ENCODE results near the gene ZBTB18.

ZBTB18 gene

GRCh38 chr1:244063498-244063897 is 12.4 kb downstream of the ZBTB18 start:
- DNase-seq = no peak

- DNase-seq = no peak
These were observed 13.5 kb downstream of the ZBTB18 start for GRCh38 chr1:244064621-244065020.

- DNase-seq = no peak
These were observed 14.1 kb downstream of the ZBTB18 start for GRCh38 chr1:244065063-244065793.

DNA sequence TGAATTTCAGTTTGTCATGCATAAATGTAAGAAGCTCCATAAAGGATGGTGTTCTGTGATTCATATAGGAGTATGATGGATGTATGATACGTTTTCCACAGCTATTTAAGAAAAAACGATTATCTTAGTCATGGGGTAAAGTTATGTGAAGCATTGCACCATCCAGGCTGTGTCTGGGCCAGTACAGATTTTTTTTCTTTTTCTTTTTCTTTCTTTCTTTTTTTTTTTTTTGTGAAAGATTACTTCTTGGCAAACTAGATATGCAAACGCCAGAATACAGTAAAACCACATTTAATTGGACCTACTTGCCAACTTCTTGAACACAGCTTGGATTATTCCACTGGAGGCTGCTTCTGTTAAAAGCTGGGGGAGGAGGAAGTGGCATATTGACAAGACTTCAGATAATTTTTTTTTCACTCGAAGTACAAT is 14.9 kb downstream of the ZBTB18 start:
- DNase-seq = peak in 2 of 4 experiments; percentile 17 to 29

GRCh38 chr1:244066954-244067716 is 16.1 kb downstream of the ZBTB18 start:
- DNase-seq = no peak

GRCh38 chr1:244067893-244068292 is 16.8 kb downstream of the ZBTB18 start:
- DNase-seq = no peak

DNA sequence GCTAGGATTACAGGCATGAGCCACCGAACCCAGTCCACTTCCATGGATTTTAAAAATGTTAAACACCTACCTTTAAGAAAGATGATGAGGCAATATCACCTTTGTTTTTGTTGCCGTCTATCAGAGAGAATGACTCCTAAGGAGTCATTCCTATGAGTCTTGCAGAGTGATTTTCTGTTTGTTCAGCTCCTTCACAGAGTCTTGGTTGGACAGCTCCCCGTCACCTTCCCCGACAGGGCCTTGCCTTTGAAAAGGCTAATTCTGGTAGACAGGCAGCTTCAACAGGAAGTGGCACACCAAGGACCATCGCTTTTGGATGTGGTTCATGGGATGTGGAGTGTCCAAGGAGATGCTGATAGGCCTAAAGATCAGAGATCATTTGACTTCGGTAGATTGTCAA is 17.5 kb downstream of the ZBTB18 start:
- DNase-seq = no peak

DNA sequence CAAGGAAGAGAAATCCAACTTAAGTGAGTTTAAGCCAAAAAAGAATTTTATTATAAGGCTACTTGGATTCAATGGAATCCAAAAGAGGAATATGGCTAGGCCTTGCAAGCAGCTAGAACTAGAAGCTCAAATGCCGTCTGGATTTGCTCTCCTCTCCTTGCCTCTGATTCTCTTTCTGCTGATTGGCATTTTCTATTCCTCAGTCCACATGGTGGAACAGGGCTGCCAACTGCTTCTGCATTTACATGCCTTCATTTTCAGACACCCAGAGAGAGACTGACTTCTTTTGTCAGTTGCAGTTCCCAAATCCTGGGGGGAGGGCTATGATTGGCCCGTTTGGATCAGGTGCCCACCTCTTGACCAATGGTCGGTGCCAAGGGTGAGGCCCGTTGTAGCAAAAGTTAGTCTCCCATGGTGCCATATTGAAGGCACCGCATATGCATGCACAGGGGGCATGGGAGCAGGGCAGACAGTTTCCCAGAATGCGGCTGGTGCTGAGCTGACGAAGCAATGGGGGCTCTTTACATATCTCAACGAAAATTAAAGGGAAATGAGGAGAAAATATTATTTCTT is 18.3 kb downstream of the ZBTB18 start:
- DNase-seq = peak in 1 of 4 experiments; percentile 11

GRCh38 chr1:244074559-244075171 is 23.6 kb downstream of the ZBTB18 start:
- DNase-seq = peak in 1 of 4 experiments; percentile 16

DNA sequence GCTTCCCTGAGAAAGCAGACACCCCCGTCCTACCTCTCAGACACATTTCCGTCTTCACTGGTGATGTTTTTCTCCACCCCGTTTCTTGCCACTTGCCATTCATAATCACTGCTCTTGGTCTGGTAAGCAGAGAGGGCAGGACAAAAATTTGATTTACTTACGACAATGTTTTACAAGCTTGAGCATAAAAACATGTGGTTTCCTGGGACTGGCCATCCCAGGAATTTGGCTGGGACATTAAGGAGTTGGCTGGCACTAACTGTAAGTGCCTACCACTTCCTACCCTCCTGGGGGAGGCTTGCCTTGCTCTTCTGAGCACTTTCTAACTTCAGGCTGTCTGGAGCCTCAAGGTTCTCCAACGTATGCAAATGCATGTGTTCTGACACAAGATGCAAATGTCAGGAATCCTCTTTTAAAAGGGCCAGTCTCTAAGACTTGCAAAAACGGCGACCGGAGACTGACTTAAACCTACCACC is 24.2 kb downstream of the ZBTB18 start:
- DNase-seq = peak in 1 of 4 experiments; percentile 3

DNA sequence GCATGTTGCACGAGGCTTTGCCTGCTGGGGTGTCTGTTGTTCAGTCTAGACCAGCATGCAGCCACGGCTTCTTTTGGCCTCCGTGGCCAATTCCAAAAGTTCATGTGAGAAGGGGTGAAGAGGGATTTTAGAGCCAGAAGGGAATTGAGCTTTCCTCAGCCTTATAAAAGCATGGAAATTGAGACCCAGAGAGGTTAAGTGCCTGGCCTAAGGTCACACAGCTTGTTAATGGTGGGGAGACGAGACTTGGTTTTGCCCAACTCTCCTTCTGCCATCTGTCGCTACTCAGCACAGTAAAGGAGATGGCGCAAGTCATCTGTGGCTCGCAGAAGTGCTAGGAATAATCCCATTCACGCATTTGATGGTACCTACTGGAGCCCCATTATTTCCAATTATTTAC is 25.7 kb downstream of the ZBTB18 start:
- DNase-seq = no peak

GRCh38 chr1:244077473-244078220 is 26.6 kb downstream of the ZBTB18 start:
- DNase-seq = peak; percentile 3 to 33 (median 19)

DNA sequence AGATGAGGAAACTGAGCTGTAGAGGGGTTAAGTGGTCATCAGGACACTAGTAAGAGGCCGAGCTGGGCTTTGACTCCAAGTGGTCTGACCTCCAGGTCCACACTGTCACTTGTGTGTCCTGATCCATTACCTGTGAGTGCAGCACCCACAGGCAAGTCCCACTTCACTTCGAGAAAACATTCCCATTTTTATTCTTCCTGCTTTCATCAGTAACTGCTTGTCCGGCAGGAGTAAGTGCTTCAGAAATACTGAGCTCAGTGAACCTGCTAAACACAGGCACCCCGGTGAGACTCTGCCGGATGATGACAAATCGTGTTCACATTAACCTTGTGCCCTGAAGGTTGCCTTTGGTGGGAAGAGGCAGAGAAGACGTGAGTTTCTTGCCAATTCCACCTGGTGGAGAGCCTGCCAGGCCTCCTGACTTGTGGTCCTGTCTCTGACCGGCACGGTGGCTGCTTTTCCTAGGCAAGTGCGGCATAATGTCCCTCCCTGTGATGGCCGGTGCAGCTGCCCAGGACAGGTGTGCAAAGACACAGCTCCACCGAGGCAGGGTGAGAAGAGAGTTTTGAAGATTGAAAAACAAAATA is 29.4 kb downstream of the ZBTB18 start:
- DNase-seq = no peak

DNA sequence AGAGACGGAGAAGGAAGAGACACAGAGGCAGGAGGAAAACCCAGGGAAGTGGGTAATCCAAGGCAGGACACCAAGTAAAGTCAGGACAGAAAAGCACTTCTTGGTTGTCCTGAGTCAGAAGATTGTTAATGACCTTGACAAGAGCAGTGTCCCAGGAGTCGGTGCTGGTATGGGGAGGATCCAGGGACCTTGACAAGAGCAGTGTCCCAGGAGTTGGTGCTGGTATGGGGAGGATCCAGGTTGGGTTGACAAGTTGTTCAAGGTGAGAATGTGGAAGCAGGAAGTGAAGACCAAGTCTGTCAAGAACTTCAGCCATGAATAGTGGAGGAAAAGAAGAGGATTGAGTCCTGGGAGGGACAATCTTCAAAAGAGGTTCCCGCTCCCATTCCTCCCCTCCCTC is 31.9 kb downstream of the ZBTB18 start:
- DNase-seq = no peak

GRCh38 chr1:244083383-244083943 is 32.4 kb downstream of the ZBTB18 start:
- DNase-seq = peak in 3 of 4 experiments; percentile 32 to 44 (median 41)

- DNase-seq = no peak
These were observed 33.7 kb downstream of the ZBTB18 start for GRCh38 chr1:244084763-244085162.

GRCh38 chr1:244085891-244086290 is 34.8 kb downstream of the ZBTB18 start:
- DNase-seq = no peak

- no peak for DNase-seq
These were observed 36.0 kb downstream of the ZBTB18 start for GRCh38 chr1:244087021-244087560.

DNA sequence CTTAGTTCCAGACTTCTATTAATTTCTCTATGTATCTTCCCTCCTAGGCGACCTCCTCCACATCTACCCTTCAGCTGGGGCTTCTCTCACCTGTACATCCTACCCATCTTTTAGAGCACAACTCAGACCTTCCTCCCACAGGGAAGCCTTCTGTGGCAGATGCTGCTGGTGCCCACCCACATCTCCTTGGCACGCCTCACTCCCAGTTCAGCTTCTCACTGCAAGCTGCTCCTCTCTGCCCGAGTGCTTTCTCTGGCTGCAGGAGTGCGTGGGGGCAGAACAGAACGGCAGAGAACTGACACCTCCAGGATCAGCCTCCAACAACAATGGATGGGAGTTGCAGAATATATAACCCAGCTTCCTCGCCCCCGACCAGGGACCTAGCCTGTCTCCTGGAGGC is 36.5 kb downstream of the ZBTB18 start:
- DNase-seq = no peak

- DNase-seq = no peak
These were observed 37.1 kb downstream of the ZBTB18 start for GRCh38 chr1:244088161-244088560.

- no peak for DNase-seq
These were observed 38.5 kb downstream of the ZBTB18 start for GRCh38 chr1:244089561-244089960.

Measured in suppressor macrophage (primary cell).